NCI-H2196 treated with DMSO at 0.1 percent for 48 hours (cell line): ENCODE results near the gene NEUROD4.

Experiments used
- DNase-seq: peaks from one replicate; lab custom pipeline; 2025; ENCODE audit not compliant: unreplicated experiment; lab: John Stamatoyannopoulos, UW

NEUROD4 gene

DNA sequence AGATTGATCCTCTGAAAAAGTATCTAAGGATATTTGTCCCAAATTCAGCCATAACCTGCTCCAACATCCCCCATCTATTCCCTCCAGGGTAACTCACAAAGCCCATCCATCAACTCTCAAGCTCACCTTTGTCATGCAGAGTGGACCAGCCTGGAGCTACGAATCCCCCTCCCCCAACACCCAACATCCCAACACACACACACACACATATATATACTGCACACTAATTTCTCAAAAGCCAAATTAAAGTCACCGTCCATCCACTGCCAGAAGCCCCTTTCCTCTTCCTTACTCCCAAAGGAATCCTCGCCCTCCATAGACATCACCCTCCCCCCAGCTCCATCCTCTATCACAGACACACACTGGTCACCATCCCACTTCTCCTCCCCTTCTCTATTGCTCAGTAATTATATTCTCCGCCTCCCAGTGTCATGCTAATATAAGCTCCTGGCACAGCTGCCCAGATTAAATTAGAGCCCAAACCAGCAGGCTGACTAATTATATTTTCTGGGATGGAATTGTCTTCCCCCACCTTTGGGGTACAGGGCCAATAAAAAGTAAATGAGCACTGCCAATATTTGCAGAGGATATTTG lies 21.7 kb upstream of the NEUROD4 start:
- no peak for DNase-seq

DNA sequence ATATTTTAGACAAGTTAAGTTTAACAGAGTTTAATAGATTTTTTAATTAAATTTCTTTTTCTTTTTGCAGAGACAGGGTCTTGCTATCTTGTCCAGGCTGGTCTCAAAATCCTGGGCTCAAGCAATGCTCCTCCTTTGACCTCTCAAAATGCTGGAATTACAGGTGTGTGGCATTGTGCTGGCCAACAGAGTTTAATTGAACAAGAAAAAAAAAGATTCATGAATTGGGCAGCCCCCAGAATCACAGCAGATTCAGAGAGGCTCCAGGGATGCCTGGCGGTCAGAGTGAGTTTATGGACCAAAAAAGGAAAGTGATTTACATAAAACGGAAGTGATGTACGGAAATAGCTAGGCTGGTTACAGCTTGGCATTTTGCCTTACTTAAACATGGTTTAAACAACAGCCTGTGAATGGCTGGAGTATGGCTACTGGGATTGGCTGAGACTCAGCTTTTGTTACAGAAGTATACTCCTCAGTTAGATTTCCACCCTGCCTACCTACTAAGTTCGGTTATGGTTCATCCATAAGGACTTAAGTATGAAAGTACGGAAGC lies 20.7 kb upstream of the NEUROD4 start:
- DNase-seq, result no peak

DNA sequence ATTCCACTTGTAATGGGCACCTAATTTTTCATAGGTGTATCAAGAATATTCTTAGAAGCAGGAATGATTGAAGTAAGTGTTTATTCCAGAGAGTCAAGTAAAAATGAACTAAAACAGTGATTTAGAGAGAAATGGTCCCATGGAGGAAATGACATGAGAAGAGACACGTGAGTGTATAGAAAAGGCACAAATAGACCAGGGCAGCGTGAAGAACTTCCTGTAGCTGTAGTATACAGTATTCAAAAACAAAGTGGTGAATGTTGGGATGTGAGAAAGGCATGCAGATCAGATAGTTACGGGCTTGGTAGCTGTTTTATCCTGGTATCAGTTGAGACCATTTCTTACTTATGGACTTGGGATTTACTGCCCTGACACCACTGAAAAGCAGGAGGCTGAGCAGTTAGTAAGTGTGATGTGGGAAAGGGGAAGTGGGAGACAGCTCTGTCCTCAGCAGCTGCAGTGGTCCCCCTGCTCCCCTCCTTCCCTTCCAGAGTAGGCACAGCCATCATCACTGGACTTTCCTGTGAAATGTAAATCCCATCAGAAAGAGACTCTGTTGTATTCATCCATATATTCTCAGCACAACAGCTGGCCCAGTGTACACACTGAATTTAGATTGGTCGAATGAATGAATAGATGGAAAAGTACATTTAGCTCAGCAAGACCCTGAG lies 18.4 kb upstream of the NEUROD4 start:
- no peak for DNase-seq

DNA sequence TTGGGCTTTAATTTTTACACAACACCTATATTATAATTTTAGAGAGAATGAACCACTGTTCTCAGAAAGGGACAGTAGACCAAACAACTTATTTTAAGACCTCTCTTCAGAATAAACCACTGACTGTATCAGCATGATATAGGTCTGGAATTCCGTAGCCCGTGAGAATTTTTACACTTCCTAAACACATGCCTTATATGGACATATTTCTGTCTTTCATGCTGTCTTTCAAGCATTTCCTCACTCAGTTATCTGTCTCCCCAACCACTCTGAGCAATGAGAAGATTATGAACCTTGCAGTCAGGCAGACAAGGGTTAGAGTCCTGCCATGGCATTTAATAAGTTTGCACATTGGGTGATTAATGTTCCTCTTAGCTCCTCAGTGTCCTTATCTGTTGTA lies 17.4 kb upstream of the NEUROD4 start:
- no peak for DNase-seq

DNA sequence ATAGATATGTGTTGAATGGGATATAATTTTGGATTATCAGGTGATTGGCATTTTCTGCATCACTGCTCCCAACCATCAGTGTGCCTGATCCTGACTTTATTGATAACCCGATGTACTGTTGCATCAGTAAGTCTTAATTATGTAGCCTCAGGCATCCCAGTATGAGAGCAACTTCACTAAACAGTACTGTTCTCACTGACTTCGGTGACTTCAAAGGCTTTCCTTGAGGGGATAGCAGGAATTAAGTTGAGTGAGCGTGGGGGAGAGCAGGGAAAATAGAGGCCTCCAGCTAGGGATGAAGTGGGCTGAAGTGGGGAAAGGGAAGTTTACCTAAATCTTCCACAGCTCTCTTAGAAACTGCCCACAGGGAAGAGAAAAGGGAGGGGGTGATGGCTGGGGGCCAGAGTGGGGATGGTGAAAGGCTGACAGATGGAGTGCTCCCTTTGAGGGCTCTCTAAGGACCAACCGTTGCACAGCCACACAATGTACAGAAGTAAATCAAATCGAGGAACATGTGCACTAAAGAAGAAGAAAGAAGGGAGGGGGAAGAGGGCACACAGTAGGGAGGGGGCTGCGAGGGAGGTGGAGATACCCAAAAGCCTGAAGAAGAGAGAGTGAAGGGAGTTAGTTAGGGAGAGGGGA lies 10.7 kb upstream of the NEUROD4 start:
- DNase-seq, result no peak

DNA sequence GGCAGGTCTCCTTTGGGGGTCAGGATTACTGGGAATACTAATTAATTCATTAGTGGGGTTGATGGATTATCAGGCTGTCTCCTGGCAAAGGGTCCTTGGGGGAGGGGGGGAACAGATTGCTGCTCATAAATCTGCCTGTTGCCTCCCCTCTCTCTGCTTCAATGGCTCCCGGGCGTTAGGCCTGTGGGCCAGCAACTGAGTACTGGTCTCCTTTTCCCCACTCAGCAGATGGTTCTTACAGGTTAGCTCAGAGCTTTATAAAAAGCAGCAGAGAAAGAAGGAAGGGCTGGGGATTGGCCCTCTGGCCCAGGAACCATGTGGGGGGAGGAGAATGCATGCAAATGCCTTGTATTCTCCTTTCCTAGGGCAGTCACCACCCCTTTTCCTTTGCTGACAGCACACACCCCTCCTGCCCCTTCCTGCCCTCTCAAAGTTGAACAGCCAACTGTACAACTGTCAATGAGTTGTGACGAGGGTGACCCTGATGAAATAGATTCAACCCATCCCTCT lies 2.3 kb upstream of the NEUROD4 start:
- DNase-seq, result no peak

DNA sequence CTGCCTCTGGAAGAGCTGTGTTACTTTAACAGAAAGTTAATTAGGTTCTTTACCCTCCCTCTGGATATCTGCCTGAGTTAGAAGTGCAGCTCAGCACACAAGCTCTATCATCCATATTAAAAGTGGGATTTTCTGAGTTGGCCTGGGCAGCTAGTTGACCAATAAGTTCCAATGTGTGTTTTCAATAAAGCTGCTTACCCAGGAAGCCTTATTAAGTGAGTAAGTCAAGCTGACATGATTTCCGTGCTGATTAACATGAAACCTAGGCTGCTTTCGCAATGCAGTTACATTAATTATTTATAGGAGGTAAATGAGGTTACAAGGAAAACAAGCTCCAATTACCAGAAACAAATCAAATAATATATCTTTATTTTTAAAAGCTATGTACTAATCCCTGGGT lies 4.8 kb downstream of the NEUROD4 start:
- DNase-seq, result no peak

DNA sequence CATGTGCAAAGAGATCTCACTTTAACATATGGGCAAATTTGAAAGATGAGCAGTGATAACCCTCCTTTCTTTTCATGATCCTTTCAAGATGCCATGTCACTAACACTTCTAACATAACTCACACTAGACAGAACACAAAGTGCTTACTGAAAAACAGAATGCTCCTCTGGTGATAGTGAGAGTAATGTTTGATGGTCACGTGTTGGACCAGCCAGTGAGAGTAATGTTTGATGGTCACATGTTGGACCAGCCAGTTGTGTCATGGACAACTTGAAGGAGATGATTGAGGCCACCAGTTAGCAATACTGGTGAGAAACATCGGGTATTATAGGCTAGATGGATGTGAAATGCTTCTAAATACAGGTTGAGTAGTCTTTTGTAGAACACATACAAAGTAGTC lies 5.7 kb downstream of the NEUROD4 start:
- DNase-seq, result no peak

DNA sequence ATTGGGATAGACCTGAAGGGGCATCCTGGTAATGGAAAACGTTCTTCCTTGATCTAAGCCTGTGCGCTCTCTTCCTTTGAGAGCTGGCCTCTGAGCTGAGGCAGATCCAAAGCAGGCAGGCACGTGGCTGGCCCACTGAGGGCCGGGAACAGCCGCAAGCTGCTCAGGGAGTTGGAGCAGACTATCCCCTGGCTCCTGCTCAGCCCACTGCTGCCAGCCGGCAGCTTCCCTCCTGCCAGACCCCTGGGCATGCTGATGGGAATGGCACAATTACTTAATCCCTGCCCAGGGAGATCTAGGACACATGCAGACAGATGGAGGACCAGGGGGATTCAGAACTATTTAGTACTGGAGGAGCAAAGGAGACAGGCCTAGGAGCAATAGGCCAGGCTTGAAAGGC lies 14.4 kb downstream of the NEUROD4 start:
- no peak for DNase-seq

DNA sequence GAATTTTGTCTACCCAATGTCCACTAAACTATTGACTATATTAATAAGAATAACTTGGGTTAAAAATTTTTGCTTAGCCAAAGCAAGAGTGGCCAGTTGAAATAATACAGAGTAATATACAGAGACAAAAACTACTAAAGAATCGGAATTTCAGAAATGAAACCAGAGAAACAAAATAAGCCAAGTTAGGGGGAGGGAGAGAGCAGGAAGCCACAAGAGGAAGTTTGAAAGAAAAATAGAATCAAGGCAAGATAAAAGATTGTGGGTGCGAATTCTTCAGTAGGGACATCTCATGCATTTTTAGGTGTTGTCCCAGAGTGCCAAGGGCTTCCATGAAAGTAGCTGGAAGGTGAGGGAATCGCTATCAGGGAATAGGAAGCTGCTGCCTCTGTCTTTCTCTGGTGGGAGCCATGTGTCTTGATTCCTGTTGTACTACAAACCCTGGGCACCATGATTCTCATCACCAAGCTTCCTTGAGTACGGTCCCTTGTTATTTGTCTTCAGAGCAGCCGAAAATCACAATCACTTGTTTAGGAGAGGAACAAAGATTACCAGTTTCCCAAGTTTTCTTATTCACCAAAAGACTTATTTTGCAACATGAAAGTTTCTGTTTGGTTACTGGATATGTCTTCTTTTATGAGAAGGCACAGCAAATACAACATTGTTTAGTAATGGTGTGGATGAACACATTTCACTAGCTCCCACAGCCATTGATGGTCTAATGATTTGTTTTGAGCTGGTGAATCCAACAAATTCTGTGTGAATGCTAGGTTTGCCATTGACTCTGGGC lies 16.7 kb downstream of the NEUROD4 start:
- no peak for DNase-seq

DNA sequence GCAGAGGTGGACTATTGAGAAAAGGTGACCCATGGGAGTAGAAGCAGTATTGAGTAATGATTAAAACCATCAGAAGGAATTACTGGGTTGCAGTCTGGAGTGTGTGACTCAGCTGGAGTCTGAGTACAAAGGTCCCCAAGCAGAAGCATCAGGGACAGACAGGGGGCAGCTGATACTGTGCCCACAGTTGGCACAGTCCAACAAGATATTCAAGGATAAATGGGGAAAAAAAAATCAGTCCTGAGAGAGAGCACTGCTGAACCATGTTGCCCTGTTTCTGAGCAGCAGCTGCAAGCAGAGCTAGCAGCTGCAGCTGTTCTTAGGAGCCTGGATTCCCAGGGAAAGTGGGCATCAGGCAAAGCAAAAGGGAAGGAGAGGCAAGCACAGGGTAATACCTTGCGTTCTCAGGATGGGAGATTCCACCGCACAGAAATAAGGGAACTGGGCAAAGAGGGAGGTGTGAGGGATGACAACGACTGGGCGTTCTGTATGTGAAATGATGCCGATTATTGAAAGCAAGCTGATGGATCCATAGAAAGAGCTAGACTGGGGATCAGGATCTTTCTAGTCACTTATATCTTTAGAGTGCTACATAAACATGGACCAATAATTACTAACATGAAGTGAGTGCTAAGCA lies 17.7 kb downstream of the NEUROD4 start:
- no peak for DNase-seq

DNA sequence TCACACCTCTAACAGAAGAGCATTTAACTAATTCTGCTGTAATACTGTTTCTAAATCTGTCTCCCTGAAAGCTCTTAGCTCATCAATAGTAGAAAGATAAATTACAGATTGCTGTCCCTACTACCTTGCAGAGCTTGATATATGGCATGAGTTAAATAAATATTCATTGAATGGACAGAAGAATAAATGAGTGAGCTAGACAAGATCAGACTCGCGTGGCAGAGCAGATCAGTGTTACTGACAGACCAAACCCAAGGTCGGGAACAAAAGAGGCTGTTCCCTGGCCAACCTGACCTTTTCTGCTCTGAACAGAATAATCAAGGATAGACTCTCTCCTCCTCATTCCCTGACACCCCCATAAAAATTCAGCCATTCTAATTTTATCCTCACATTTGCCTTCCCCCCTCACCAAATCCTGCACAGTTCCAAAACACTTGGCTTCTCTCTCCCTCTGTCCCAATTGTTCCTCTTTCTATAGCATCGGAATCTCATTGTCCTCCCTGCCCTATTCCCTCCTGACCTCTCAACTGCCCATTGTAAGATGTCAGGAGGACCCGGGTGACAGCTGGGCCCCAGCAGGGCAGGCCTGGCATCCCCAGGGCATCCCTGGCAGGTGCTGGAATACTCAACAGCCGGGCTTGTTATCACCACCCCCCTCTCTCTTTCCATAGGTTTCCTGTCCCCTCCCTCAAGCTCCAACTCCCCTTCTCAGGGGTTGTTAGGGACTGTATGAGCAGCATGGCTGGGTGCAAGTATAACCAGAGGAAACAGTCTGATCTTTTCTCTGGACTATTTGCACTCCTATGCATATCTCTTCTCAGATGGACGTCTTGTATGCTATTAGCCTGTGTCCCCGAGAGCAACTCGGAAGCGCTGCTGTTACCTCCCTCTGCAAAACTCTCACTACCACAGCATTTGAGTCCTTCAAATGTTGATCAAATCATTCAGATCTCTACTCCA lies 19.9 kb downstream of the NEUROD4 start:
- DNase-seq, result no peak

DNA sequence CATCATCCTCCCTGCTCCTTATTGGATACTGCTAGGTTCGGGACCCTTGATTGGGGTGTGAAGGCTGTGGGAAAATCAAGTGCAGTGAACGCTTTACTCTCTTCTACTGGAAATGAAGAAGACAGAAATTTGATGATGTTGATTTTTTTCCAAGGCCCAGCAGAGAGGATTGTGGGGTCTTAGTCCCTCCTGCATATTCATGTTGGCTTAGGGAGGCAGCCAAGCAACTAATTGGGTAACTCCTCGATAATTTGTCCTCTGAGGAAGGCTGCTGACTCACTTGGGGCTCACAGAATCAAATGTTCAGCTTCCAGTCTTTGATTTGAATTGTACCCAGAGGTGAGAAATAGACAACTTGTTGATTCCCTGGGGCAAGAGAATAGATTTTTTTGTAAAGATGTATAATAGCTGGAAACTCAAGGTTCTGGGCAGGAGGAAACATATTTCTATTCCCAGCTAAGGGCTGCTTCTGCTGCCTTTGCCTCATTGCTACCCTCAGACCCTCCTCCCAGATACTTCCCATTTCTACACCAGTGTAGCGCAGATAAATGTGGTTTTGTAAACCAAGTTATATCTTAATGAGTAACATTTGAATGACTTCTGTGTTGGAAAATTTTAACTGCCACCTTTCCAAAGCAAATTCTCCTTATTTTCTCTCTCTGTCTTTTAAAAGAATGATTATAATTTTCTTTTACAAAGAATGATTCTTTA lies 21.7 kb downstream of the NEUROD4 start:
- no peak for DNase-seq

DNA sequence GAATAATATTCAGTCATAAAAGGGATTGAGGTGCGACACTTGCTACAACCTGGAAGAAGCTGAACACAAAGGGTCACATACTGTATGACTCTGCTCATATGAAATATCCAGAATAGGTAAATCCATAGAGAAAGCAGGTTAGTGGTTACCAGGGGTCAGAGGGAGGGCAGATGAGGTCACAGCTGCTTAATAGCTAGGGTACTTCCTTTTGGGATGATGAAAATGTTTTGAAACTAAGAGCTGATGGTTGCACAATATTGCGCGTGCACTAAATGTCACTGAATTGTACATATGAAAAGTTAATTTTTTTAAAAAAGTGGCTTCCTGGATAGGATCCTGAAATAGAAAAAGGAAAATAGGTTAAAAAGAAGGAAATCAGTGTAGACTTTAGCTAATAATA lies 23.8 kb downstream of the NEUROD4 start:
- DNase-seq, result no peak

DNA sequence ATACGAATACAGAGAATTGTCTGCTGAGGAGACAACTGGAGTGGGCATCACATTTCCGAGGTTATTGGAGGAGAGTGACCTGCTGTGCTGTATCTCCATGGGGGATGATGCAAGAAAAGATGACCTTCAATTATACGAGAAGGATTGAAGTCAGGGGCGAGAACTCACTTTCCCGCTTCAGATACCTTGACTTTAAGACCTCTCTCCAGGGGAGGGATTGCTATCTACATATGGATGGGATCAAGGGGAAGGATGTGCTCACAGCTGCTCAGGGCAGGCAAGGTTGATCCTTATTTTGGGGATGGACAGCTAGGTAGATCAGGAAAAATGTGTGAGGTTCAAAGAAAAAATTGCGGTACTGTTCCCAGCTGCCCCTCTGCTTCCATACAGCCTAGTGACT lies 24.4 kb downstream of the NEUROD4 start:
- DNase-seq, result no peak

DNA sequence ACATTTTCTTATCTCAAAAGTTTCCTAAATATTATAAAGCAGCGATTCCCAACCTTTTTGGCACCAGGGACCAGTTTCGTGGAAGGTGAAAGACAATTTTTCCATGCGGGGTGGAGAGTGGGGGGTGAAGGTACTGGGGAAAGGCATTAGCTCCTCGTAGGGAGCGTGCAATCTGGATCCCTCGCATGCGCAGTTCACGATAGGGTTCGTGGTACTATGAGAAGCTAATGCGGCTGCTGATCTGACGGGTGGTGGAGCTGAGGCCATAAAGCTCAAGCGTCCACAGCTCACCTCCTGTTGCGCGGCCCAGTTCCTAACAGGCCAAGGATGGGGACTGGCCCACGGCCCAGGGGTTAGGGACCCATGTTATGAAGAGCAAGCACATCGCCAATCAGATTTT lies 29.9 kb downstream of the NEUROD4 start:
- no peak for DNase-seq

DNA sequence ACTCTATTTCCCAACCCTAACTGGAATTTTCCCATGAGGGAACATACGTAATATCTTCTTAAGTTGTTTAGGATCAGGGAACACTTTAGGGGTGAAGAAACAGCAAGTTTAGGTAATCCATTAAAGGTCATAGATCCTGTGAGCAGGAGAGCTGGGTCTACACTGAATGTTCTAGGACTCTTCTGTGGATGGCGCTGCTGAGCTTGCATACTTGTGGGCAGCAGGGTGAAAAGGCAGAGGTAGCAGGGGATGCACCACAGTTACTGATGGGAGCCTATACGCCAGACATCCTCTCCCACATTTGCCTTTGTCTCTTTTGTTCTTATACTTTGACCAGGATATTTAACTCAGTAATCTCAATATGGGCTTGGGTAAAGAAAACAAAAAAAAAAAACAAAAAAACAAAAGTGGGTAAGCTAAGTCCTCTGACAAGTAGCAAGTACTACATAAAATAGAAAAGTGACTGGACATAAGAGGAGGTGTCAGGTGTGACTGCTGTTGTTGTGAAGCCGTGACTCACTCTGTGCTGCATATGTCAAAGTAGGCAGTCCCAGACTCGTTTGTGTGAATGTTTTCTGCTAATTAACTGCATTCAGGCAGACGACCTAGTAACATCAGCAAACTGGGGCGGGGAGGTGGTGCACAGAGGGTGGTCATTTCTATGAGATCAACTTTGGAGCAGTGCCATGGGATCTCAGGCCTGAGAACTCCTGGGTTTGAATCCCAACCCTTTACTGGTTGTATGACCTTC lies 31.6 kb downstream of the NEUROD4 start:
- DNase-seq, result no peak

DNA sequence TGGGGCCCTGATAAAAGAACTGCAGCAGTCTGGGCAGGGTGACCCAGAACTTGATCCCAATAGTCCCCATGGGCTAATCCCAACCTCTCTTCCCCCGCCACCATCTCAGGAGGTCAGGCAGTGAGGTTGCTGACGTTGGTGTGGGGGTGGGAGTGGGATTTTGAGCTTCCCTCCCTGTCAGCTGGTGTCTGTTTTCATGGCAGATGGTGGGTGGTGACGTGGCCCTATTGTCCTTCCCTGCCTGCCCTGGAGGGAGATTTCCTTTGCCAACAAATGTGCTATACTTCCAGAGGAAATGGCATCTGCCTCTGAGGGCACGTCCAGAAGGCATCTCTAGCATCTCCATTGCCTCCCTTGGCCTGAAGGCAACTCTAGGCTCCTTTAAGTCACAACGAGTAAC lies 37.7 kb downstream of the NEUROD4 start:
- DNase-seq, result no peak
